ENCODE results near the gene SLC9C1.

The SLC9C1 gene

GRCh38 chr3:112101916-112102315, 192.1 kb downstream of the SLC9C1 start:
- no peak for DNase-seq

- no peak for DNase-seq
Observed at GRCh38 chr3:112097378-112097777, 196.6 kb downstream of the SLC9C1 start.

- no peak for DNase-seq
Observed at GRCh38 chr3:112096176-112096575, 197.8 kb downstream of the SLC9C1 start.

- DNase-seq: no peak
Observed at GRCh38 chr3:112095731-112096130, 198.3 kb downstream of the SLC9C1 start.

- no peak for DNase-seq
Observed at GRCh38 chr3:112093180-112093522, 200.9 kb downstream of the SLC9C1 start.

GRCh38 chr3:112092496-112093179, 201.4 kb downstream of the SLC9C1 start:
- DNase-seq: no peak

- DNase-seq: no peak
Observed at GRCh38 chr3:112090887-112091586, 203.0 kb downstream of the SLC9C1 start.

Measured in CD4-positive, alpha-beta T cell treated with Interleukin-1 beta for 1 hour (primary cell).